SH-SY5Y (cell line): ENCODE results near the gene ZNF683.

ENCODE experiments used
- GATA2 ChIP-seq: IDR thresholded peaks from 2 replicates; pipeline ENCODE4 v1.6.1; 2011; ENCODE audit warnings: mild to moderate bottlenecking, low read depth, low read length
- GATA3 ChIP-seq: IDR thresholded peaks from 2 replicates; pipeline ENCODE4 v1.6.1; 2011; ENCODE audit warnings: low read depth, mild to moderate bottlenecking, low read length, moderate library complexity

The ZNF683 gene

DNA sequence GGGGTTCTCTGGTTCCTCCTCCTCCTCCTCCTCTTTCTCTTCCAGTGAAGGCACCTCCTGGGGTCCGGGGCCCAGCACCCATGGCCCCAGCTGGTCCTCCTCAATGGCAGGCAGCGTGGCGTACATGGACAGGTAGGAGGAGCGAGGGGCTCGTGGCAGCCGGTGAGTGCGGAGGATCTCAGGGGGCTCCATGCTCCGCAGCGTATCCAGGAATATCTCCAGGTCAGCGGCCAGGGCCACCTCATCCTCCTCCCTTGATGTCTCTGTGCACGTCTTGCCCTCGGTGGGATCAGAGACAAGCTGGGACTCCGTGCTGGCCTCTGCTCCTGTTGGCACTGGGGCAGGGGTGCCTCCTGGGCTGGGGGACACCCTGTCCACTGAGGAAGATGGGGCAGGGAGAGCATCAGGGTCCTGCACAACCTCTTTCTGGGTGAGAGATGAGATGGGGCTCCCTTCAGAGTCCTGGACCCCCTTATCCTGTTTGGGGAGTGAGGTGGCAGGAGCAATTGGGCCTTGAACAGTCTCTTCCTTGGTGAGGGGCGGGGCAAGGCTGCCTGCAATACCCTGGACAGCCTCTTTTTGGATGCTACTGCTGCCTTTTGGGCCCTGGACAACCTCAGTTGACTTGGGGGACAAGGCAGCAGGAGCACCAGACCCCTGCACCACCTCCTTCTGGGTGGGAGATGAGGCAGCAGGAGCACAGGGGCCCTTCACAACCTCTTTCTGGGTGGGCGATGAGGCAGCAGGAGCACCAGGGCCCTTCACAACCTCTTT, 28.2 kb downstream of the ZNF683 start:
- no peak for TF ChIP-seq GATA3
- TF ChIP-seq GATA2 = no peak

DNA sequence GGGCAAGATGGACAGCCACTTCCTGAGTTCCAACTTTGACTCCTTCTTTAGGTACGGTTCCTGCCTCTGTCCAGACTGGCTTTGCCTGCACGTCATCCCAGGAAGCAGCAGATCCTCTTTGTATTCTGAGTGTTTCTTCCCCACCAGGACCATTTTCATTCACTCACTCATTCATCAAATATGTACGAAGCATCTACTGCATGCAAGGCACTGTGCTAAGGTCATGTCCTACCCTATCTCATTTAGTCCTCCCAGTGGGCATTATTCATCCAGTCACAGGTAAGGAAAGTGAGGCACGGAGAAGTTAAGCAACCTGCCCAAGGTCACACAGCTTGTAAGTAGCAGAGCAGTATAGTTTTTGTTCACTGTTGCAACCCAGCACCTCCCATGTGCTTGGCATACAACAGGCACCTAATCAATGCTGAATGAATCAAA, 32.5 kb downstream of the ZNF683 start:
- no peak for TF ChIP-seq GATA3

DNA sequence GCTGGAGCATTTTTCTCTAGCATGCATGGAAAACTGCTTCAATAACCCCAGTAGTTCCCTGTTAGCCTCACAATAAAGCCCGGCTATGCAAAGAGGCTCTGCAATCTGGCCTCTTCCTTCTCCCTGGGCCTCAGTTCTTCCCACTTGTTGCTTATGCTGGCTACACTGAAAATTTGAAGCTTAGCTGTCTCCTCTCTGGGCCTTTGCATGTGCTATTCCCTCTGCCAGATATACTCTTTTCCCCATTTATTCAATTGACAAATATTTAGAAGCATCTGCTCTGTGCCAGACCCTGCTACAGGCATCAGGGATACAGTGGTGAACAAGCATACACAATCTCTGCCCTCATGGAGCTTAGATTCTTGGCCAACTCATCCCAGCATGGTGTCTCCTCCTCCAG, 33.9 kb downstream of the ZNF683 start:
- no peak for TF ChIP-seq GATA2
- no peak for TF ChIP-seq GATA3

DNA sequence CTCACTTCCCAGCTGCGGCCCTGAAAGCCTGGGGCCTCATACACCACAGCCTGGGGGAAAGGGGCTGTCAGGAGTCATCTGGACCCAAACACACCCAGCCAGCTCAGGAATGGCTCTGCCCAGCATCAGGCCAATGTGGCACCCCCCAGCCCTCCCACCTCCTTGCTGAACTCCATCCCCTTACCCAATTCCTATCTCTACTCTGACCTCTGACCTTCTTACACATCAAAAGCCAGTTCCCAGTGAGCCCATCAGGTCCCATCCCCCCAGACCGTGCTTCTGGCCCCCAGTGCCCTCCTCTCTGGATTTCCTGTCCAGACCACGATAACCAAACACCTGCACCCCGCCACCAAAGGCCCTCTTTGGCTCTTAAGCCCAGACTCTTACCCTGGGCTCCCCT, 34.9 kb downstream of the ZNF683 start:
- TF ChIP-seq GATA3 = no peak
- no peak for TF ChIP-seq GATA2

DNA sequence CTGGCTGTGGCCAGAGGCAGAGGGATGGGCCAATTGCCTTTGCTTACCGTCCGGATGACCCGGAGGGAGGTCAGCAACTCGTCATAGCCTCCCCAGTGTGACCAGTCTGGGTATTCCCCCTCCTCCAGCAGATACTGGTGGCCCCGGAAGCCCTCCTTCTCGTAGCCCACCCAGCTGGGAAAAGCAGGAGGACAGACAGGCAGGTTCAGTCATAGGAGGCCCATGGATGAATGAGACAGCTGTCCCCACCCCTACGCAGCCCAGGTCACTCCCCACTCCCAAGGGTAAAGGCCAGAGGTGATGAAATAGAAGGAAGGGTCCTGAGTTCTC, 35.4 kb downstream of the ZNF683 start:
- TF ChIP-seq GATA3 = no peak
- TF ChIP-seq GATA2 = no peak

DNA sequence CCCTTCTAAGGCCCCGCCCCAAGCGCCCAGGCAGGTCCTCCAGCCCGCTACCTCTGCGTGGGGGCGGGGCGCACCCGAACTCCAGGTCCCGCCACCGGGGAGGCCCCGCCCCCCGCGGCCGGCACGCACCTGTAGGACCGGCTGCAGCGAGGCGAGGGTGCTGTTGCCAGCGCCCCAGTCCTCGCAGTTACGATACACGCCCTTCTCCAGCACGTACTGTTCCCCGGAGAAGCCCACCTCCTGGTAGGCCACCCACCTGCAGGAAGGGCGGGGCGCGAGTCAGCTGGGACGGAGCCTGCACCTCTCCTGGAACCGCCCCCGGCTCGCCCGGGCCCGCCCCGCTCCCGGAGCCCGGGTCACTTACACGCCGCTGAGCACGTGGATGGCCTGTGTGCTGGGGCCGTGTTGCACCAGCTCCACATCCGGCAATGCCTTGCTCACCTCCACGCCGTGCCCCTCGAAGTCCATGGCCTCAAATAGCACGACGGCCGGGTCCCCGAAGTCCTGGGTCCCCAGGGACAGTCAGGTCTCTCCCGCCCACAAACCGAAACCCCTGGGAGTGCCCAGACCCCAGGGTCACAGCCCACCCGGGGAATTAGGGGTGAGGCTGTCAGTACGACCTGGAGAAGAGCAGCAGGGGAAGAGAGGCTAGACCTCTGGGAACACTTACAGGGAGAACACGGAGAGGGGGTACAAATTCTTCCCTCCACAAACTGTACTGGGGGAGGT, 35.9 kb downstream of the ZNF683 start:
- TF ChIP-seq GATA2 (no peak), GATA3 (no peak)

DNA sequence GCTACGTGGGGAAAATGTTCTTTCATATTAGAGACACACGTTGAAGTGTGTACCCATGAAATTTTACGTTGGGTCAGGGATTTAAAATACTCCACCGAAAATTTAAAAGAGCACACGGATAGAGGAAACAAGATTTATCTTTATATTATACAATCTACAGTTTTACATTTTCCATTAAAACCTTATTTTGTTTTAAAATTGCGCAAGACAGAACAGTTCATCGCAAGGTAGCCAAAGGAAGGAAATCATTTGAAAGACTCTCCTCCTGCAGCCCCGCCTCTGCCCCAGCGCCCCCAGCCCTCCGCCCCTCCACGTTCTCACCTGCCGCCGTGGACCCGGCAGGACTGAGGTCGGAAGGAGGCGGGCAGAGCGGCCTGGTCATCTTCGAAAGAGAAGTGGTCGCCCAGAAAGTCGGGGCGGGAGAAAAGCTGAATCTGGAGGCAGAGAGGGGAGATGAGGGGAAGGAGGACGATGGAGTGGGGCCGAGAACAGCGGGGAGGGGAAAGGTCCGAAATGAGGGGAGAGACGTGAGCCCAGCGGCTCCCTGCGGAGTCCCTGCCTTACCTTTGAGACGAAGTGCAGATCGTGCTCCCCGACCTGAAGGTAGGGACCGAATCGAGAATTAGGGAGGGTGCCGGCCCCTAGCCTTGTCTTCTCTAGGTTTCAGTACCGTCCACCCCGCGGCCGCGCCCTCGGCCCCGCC, 36.6 kb downstream of the ZNF683 start:
- TF ChIP-seq GATA3 (no peak), GATA2 (no peak)

DNA sequence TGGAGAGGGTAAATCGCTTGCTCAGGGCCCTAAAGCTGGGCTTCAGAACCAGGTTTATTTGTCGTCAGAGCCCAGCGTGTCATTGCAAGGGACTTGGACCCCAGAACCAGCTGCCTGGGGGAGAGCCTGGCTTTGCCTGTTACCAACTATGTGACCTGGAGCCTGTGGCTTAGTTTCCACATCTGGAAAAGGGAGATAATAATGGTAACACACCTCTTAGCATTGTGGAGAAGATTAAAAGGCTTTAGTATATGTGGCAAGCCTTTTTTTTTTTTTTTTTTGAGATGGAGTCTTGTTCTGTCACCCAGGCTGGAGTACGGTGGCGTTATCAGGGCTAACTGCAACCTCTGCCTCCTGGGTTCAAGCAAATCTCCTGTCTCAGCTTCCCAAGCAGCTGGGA, 42.3 kb downstream of the ZNF683 start:
- TF ChIP-seq GATA2 = no peak
- TF ChIP-seq GATA3 = no peak

DNA sequence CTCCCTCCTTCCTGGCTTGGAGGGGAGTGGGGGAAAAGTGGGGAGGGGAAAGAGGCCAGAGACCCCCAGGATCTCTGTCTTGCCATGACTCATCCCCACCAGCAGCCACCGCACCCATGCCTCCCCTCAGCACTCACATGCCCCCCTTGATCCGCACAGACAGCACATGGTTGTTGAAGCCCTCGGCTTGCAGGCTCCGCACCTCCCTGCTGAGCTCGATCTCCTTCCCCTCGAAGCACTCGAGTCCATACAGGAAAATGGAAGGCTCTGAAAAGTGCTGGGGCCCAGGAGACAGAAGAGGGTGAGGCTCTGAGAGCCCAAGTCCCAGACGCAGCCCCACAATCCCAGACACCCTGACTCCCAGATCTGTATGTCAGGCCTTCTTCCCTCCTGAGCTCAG, 44.0 kb downstream of the ZNF683 start:
- TF ChIP-seq GATA3 (no peak), GATA2 (no peak)

DNA sequence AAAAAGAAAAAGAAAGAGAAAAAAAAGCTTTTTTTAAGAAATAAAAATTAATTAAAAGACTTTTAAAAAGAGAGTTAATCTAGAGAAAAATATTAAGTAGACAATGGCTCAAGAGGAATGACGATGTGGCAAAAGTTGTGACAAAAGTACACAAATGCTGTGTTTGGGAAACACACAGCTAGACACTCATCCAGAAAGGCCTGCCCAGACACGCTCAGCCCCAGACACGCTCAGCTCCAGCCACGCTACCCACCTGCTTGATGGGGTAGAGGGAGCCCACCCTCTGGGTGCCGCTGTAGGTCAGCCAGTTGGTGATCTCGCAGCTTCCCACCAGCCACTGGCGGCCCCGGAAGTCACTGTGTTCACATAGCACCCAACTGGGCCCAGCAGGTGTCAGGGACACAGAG, 44.6 kb downstream of the ZNF683 start:
- TF ChIP-seq GATA2 (no peak), GATA3 (no peak)

DNA sequence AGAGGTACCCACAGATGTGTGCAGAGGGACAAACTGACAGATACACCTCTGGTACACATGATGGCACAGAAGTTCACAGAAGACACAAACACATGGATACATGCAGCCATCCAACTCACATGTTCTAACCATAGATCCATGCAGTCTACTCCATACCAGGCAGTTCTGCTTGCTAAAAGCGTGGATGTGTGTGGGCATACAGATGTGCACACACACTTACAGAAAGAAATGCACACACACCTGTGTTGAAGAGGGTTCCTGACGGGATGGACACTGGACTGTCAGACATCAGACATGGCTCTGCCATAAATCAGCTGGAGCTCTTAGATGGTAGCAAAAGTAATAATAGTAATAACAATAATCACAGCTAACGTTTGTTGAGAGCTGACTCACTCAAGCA, 48.0 kb downstream of the ZNF683 start:
- TF ChIP-seq GATA2 (no peak), GATA3 (no peak)

DNA sequence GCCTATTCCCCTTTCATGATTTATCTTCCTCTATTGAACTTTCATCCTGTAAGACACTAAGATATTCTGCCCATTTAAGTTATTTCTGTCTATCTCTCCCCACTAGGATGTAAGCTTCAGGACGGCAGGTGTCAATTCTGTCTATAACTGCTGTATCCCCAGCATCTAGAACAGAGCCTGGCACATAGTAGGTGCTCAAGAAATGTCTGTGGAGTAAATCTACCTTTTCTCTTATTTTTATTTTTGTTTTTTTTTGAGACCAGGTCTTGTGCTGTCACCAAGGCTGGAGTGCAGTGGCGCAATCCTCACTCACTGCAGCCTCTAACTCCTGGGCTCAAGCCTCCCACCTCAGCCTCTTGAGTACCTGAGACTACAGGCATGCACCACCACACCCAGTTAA, 49.2 kb downstream of the ZNF683 start:
- no peak for TF ChIP-seq GATA3
- no peak for TF ChIP-seq GATA2

DNA sequence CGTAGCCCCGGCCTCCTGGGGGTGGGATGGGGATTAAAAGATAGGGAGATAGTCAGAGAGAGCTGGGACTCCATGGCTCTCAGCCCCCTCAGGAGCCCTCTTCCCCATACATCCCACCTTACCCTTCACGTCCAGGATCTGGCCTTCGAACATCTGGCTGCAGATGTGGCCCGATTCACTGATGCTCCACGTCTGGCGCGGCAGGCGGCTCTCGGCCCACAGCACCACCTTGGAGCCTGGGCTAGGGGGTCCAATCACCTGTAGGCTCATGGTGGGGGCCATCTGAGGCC, 50.6 kb downstream of the ZNF683 start:
- TF ChIP-seq GATA2 (no peak), GATA3 (no peak)

DNA sequence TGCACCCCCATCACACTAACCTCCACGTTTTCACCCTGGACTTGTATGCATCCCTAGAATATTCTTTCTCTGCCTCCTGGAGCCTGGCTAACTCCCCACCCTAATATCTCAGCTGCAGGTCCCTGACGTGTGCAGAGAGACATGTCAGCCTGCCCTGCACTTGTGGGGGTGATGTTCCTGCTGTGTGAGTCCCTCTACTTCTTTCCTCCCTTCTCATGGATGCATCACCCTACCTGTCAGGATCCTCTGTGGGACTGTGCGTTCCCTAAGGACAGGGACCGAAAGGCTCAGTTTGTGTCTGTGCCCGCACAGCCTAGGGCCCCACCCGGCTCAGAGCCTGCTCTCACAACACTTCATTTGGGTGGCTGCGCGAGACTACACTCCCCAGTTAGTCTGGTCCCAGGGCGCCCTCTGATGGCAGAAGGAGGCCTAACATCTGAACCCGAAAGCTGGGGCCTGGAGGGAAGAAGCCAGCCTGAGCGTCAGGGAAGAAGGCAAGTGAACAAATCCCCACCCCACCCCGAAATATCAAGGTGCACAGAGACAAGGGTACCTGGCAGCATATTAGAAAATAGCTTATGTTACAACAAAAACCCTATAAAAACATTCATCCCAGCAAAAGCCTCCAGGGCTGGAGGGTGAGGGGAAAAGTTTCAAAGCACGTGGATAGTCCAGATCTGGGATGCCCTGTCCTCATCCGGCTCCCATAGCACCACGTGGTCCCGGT, 51.1 kb downstream of the ZNF683 start:
- TF ChIP-seq GATA2 (no peak), GATA3 (no peak)
